Glutamatergic neuron (in vitro differentiated cells): ENCODE measurements around the gene ANGPTL2. TPM values are rescaled to one million over a fixed set of nuclear protein-coding genes. Genes with fewer than 3 reads are reported as not detected.

Experiments used
- DNase-seq: peaks from one replicate; pipeline ENCODE4 v3.0.0; 2022
- H3K27ac Mint-ChIP-seq: one replicate; pipeline ENCODE4 v1.8.0; 2020; ENCODE audit warnings: mild to moderate bottlenecking, mixed read lengths, inconsistent platforms; ENCODE audit not compliant: unreplicated experiment
- H3K27me3 Mint-ChIP-seq: one replicate; pipeline ENCODE4 v1.8.0; 2020; ENCODE audit warnings: mild to moderate bottlenecking, moderate library complexity, mixed read lengths, inconsistent platforms; ENCODE audit not compliant: unreplicated experiment
- H3K36me3 Mint-ChIP-seq: one replicate; pipeline ENCODE4 v1.8.0; 2020; ENCODE audit warnings: mild to moderate bottlenecking, mixed read lengths, inconsistent platforms; ENCODE audit not compliant: unreplicated experiment
- H3K4me1 Mint-ChIP-seq: one replicate; pipeline ENCODE4 v1.8.0; 2020; ENCODE audit warnings: mild to moderate bottlenecking, low read depth, mixed read lengths, inconsistent platforms; ENCODE audit not compliant: unreplicated experiment
- H3K4me3 Mint-ChIP-seq: one replicate; pipeline ENCODE4 v1.8.0; 2020; ENCODE audit warnings: mild to moderate bottlenecking, mixed read lengths, inconsistent platforms; ENCODE audit not compliant: unreplicated experiment
- H3K9me3 Mint-ChIP-seq: one replicate; pipeline ENCODE4 v1.8.0; 2020; ENCODE audit warnings: mild to moderate bottlenecking, moderate library complexity, mixed read lengths, inconsistent platforms; ENCODE audit not compliant: unreplicated experiment
- CTCF ChIP-seq: fragments of 200-600 bp; sonication (generic); IDR thresholded peaks from one replicate; pipeline ENCODE4 v1.5.0; 2021; ENCODE audit not compliant: partially characterized antibody, unreplicated experiment
- total RNA-seq: library from RNA; stranded (reverse); fragmentation: NEBNext Ultra II Directional; extraction: Animal tissue kit (Norgen Biotek cat#: 25700); gene quantifications from one replicate; pipeline ENCODE4 v1.2.1, GENCODE V29; 2021; ENCODE audit not compliant: unreplicated experiment

Gene ANGPTL2
- total RNA-seq, 1 donor from 2014 or later, result 55.5 TPM

GRCh38 chr9:127091526-127091925 lies 30.9 kb downstream of the ANGPTL2 start:
- no peak overlapping the region for H3K4me3 Mint-ChIP-seq
- H3K9me3 Mint-ChIP-seq, result peaks cover 11% of the 10 kb centered on the region
- DNase-seq, result no peak
- peaks cover 2% of the 10 kb centered on the region for H3K27me3 Mint-ChIP-seq
- no peak overlapping the region for H3K27ac Mint-ChIP-seq
- no peak for TF ChIP-seq CTCF
- peaks cover 17% of the 10 kb centered on the region for H3K36me3 Mint-ChIP-seq
- H3K4me1 Mint-ChIP-seq, result no peaks in the 10 kb centered on the region

- peaks cover 11% of the 10 kb centered on the region for H3K9me3 Mint-ChIP-seq
- H3K27ac Mint-ChIP-seq, result no peak overlapping the region
- no peak overlapping the region for H3K4me3 Mint-ChIP-seq
- peaks cover 17% of the 10 kb centered on the region for H3K36me3 Mint-ChIP-seq
- H3K27me3 Mint-ChIP-seq, result peaks cover 2% of the 10 kb centered on the region
- DNase-seq, result no peak
- no peak for TF ChIP-seq CTCF
- no peaks in the 10 kb centered on the region for H3K4me1 Mint-ChIP-seq
Measured at GRCh38 chr9:127090341-127090985, 32.0 kb downstream of the ANGPTL2 start.

GRCh38 chr9:127089631-127090081 lies 32.8 kb downstream of the ANGPTL2 start:
- H3K9me3 Mint-ChIP-seq, result peaks cover 13% of the 10 kb centered on the region
- no peak for TF ChIP-seq CTCF
- no peak overlapping the region for H3K27ac Mint-ChIP-seq
- no peaks in the 10 kb centered on the region for H3K4me1 Mint-ChIP-seq
- DNase-seq, result no peak
- no peak overlapping the region for H3K4me3 Mint-ChIP-seq
- peaks cover 2% of the 10 kb centered on the region for H3K27me3 Mint-ChIP-seq
- peaks cover 17% of the 10 kb centered on the region for H3K36me3 Mint-ChIP-seq

GRCh38 chr9:127088724-127089615 lies 33.5 kb downstream of the ANGPTL2 start:
- no peak for DNase-seq
- Mint-ChIP-seq H3K27ac (no peak overlapping the region), H3K9me3 (peaks cover 13% of the 10 kb centered on the region), H3K4me1 (no peaks in the 10 kb centered on the region), H3K36me3 (peaks cover 17% of the 10 kb centered on the region), H3K27me3 (peaks cover 3% of the 10 kb centered on the region), H3K4me3 (no peak overlapping the region)
- TF ChIP-seq CTCF, result no peak

- Mint-ChIP-seq H3K4me1 (no peaks in the 10 kb centered on the region), H3K27ac (no peak overlapping the region), H3K4me3 (no peak overlapping the region), H3K9me3 (peaks cover 13% of the 10 kb centered on the region), H3K27me3 (peaks cover 6% of the 10 kb centered on the region), H3K36me3 (peaks cover 17% of the 10 kb centered on the region)
- no peak for TF ChIP-seq CTCF
- DNase-seq, result no peak
Measured at GRCh38 chr9:127087836-127088235, 34.6 kb downstream of the ANGPTL2 start.
